SK-MEL-5 (cell line): ENCODE data around the gene KRTAP23-1. TPM values are rescaled to one million over a fixed set of nuclear protein-coding genes. Genes with fewer than 3 reads are reported as not detected.

ENCODE experiments used
- DNase-seq: peaks from one replicate; pipeline ENCODE4 v3.0.0-alpha.2; 2016; ENCODE audit warnings: low read depth, low spot score
- in situ Hi-C: cut with HindIII; loops from 2 replicates; pipeline ENCODE4 v1.10.0; 2016; ENCODE audit warnings: low sequenced_read_pairs, high pct_unique_total_duplicates, low pct_unique_long_range_greater_than_20kb
- small RNA-seq, 2 experiments: library from RNA; depleted of rRNA; stranded (forward); fragments of <200 nt; gene quantifications; one replicate each; pipeline ENCODE3, GENCODE V24; 2014
- total RNA-seq: library from RNA; depleted of rRNA; stranded (reverse); fragments of >200 nt; shearing (Covaris generic); gene quantifications from 2 replicates; pipeline ENCODE4 v1.2.3, GENCODE V29; 2014; rRNA removed

The KRTAP23-1 gene
- total RNA-seq, 1 experiment from 2014 or later, result not detected

DNA sequence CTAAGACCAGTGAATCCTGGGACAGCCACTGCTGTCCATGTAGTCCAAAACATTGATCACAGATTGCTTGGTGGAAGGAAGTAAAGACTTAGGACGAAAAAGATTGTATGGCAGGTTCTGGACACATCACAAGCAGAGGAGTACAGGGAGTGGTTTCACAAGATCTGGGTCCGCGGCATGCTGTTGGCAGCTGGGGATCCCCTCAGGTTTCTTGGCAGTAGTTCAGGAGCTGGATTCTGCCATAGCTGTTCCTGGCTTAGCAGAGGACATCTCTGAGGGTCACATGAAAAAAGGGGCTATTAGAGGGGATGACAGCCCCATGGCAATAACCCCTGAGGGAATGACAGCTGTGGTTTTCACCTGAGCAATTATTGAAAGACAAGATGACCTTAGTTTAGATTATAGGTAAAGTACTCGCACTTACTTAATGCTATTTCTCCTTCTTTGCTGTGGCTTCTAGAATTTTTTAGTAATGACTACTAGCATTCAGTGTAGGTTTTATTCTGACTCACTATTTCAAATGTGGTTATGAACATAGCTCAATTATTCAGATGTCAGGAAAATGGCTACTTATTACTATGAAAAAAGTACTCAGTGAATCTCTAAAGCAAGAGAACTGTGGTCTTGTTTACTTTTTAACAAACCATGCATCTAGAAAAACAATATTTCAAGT, 19.1 kb downstream of the KRTAP23-1 start:
- in situ Hi-C loops, result no loop called here
- DNase-seq, result no peak

DNA sequence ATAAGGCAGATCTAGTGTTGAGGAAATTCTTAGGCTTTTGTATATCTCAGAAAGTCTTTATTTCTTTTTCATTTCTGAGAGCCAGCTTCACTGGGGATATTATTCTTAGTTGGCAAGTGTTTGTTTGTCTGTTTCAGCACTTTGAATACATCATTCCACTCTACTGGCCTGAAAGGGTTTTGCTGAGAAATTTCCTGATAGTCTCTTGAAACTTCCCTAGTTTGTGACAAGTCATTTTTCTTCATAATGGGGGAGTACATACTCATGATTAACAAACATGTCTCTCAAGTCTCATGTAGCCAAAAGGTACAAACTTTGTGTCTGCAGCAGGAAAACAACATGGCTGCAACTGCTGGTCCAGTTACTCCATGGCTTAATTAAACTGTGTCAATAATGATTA, 22.0 kb downstream of the KRTAP23-1 start:
- DNase-seq, result no peak
- in situ Hi-C loops, result no loop called here

DNA sequence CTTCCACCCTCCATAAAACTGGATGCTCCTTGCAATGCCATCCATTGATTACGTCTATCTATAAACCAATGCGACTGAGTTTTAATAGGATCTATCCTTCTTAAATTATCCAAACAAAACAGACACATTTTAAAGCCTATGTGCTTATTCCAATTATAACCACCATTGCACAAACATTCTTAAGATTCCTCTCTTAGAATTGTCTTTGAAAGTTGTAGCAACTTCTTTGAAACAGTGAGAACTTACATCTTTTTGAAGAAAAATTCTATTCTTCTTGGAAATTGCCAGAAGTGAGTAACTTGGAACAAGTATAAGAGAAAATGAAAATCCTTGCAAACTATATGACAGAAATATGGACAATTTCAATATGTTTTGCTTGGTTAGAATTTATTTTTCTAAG, 28.2 kb downstream of the KRTAP23-1 start, which contains the start of gene KRTAP26-1:
Gene KRTAP26-1, minus strand, starts transcription at position 101 of the 400 bp plus-strand sequence. CDS start 280 bp downstream, outside the sequence.
- DNase-seq, result no peak
- in situ Hi-C loops, result no loop called here

DNA sequence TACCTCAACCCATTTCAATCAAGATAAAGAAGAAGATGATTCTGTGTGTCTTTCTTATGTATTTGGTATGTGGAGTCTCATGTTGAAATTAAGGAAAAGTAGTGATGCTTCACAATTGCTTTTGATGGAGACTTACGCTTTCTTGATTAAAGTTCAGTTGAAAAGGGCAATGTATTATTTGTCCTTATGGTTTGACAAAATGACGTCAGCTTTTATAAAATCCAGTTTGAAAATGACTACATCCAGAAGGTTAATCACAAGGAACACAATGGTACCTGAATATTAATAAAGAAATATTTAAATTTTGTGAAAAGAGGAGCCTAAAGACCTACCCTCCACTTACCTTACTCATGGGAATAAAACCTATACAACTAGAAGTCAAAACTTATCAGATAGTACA, 32.7 kb downstream of the KRTAP23-1 start:
- DNase-seq, result no peak
- in situ Hi-C loops, result no loop called here

DNA sequence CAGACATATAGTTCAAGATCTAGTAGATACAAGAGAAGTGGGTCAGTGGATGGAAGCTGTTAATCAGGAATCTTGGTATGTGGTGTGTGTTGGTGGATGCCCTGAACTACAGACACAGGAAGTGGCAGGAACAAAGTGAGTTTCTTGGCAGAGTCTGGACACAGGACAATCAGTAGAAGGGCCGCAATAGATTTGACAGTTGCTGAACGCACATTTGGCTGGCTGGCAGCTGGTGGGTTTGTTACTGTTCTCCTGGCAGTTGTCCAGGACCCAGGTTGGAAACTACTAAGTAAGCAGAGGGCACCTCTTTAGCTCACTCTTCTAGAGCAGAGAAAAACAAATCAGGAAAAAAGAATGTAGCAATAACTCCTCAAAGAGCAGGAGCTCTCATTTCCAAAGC, 41.5 kb downstream of the KRTAP23-1 start:
- no peak for DNase-seq
- in situ Hi-C loops, result no loop called here

DNA sequence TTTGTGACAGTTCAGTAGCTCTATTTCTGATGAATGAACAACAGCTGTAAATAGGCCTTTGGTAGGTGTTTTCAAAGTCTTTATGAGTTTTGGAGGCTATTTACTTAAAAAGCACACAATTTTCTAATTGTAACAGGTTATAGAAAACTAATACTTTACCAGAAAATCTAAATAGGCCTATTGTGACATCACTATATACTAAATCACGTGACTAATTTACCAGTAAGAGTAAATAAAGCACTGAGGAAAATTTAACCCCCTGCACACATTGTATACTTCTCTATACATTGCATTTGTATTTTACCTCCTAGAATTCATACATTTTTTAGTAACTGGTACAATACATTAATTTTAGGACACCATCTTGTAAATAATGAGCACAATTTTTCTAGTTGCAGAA, 43.3 kb downstream of the KRTAP23-1 start:
- no peak for DNase-seq
- in situ Hi-C loops, result no loop called here

Small RNA genes within 50 kb of the gene (small RNA-seq; reads per million reads assigned to genes)
- 0 reads per million in 2 experiments for gene KRTAP23-1
- 0 reads per million in 2 experiments for gene MIR4327

Other genes with a start within 250 kb of the KRTAP23-1 start
- not detected in 2 replicates for gene CLDN17, start 181.8 kb downstream of the KRTAP23-1 start, total RNA-seq
- not detected in 2 replicates for gene CLDN8, start 132.5 kb downstream of the KRTAP23-1 start, total RNA-seq
- not detected in 2 replicates for gene KRTAP24-1, start 65.7 kb downstream of the KRTAP23-1 start, total RNA-seq
- not detected in 2 replicates for gene KRTAP25-1, start 59.1 kb downstream of the KRTAP23-1 start, total RNA-seq
- gene KRTAP26-1, start 28.3 kb downstream of the KRTAP23-1 start, total RNA-seq, result not detected in 2 replicates
- not detected in 2 replicates for gene KRTAP27-1, start 10.9 kb downstream of the KRTAP23-1 start, total RNA-seq
- gene KRTAP13-2, start 23.7 kb upstream of the KRTAP23-1 start, total RNA-seq, result not detected in 2 replicates
- not detected in 2 replicates for gene KRTAP13-1, start 47.4 kb upstream of the KRTAP23-1 start, total RNA-seq
- gene KRTAP13-3, start 77.3 kb upstream of the KRTAP23-1 start, total RNA-seq, result not detected in 2 replicates
- not detected in 2 replicates for gene KRTAP13-4, start 81.6 kb upstream of the KRTAP23-1 start, total RNA-seq
- gene KRTAP15-1, start 91.7 kb upstream of the KRTAP23-1 start, total RNA-seq, result not detected in 2 replicates
- 0.34 and 1.3 TPM in 2 replicates for gene KRTAP19-1, start 131.8 kb upstream of the KRTAP23-1 start, total RNA-seq
- not detected in 2 replicates for gene KRTAP19-2, start 138.8 kb upstream of the KRTAP23-1 start, total RNA-seq
- gene KRTAP19-3, start 143.4 kb upstream of the KRTAP23-1 start, total RNA-seq, result not detected in 2 replicates
- gene KRTAP19-4, start 148.6 kb upstream of the KRTAP23-1 start, total RNA-seq, result not detected in 2 replicates
- not detected in 2 replicates for gene KRTAP19-5, start 153.5 kb upstream of the KRTAP23-1 start, total RNA-seq
- not detected in 2 replicates for gene KRTAP19-6, start 193.3 kb upstream of the KRTAP23-1 start, total RNA-seq
- not detected in 2 replicates for gene KRTAP19-7, start 212.7 kb upstream of the KRTAP23-1 start, total RNA-seq
- gene KRTAP22-2, start 241.8 kb upstream of the KRTAP23-1 start, total RNA-seq, result not detected in 2 replicates
- gene KRTAP6-3, start 243.8 kb upstream of the KRTAP23-1 start, total RNA-seq, result not detected in 2 replicates